HG03378 (cell line): ENCODE measurements around the gene CLDND2.
"Not testable (repeated sequence)": the region's sequence is repeated elsewhere in the genome, so short reads cannot be mapped to it uniquely, and the experiment has no call there.

Experiments used
- ATAC-seq: cut with Tn5 transposase; IDR thresholded peaks from one replicate; pipeline ENCODE4 v1.9.1; 2021; ENCODE audit warnings: mild to moderate bottlenecking, moderate library complexity; ENCODE audit not compliant: unreplicated experiment

The CLDND2 gene, protein sequence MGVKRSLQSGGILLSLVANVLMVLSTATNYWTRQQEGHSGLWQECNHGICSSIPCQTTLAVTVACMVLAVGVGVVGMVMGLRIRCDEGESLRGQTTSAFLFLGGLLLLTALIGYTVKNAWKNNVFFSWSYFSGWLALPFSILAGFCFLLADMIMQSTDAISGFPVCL

DNA sequence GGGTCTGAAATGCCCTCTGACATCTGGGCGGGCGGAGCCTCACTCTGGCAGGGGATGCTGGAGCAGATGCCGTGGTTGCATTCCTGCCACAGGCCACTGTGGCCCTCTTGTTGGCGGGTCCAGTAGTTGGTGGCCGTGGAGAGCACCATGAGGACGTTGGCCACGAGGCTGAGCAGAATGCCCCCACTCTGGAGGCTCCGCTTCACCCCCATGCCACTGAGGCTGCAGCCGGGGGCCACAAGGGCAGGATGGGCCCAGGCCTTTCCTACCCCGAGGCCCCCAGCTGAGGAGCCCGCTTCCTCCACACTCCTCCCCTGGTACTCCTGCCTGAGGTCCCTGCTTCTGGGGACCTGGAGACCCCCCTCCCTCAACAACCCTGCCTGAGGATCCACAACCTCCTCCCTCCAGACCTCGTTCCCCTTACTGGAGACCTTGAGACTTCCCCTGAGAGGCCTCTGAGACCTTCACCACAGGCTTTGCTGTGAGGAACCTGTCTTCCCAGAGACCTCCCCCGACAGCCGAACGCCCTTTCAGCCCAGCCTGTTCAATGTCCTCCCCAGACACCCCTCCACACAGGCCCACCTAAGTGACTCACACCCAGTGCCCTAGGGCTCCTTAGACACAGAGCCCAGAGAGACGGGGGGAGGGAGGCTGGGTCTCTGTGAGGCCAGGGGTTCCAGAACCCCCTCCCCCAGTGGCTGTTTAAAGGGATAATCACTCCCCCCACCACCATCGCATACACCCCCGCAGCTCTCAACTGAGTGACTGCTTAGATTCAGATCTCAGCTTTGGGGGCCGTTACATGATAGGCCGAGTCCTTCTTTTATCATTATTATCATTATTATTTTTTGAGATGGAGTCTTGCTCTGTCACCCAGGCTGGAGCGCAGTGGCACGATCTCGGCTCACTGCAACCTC is at the start of gene CLDND2:
CLDND2 (minus strand) TSS at position 638 of the 917 bp plus-strand sequence; CDS start at position 212, 426 bp downstream.
- no peak for ATAC-seq

DNA sequence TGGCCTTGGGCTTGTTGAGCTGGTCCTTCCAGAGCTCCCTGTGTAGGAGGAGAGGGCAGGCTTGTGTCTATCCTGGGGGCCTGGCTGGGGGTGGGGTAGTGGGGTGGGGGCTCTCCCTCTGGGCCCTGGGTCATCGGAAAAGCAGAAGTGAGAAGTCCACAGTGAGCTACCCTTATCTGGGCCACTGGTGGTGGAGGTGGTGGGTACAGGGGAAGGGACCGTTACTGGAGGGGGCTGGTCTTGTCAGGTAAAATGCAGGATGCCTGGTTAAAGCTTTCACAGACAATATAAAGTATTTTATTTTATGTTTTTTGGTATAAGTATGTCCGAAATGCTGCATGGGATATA is 49.0 kb upstream of the CLDND2 start:
- no peak for ATAC-seq

DNA sequence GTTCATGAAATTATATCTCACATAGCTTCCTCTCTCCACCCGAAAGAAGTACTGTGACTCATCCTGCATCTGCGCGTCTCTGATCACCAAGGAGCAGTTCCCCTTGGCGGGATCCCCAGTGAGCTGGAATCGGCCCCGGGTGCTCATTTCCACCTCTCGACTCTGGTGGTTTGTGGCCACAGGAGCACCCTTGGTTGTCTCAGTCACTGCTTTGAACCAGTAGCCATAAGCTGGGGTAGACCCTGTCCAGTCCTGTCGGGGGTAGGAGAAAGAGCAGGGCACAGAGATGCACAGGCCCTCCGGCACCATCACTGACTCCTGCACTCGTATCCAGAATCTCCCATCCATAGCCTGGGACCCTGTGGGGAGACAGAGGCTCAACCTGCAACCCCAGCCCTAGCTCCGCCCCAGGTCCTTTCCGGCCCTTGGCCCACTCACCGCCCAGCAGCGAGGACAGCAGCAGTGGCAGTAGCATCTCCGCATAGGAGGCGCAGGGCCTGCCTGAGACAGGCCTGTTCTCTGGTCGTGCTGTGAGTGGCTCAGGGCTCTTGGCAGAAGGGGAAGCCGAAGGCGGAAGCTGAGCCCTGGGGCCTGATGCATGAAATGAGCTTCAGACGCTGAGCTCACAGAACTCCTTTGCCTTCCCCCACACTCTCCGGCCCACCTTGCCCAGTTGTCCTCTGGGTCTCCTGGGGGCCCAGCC is 48.5 kb upstream of the CLDND2 start, which contains the start of gene SIGLEC10:
SIGLEC10 (minus strand) TSS at position 536 of the 703 bp plus-strand sequence; CDS start at position 475, 61 bp downstream.
- ATAC-seq, result no peak

DNA sequence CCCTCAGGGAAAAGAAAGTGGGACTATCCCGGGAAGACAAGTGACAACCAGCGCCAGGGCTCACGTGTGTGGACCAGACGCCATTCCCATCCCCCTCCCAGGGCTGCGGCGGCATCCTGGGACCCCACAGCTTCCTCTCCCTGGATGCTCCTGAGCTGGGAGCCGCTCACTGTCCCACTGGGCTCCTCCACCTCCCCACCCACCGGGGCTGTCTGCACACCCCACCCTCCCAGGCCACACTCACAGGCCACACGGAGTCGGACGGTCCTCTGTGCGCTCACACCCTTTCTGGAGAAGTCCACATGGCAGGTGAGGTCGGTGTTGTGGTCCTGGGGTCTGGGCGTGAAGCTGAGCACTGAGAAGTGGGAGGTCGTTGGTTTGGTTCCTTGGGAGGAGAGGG is 47.6 kb upstream of the CLDND2 start:
- ATAC-seq, result not testable (repeated sequence)

DNA sequence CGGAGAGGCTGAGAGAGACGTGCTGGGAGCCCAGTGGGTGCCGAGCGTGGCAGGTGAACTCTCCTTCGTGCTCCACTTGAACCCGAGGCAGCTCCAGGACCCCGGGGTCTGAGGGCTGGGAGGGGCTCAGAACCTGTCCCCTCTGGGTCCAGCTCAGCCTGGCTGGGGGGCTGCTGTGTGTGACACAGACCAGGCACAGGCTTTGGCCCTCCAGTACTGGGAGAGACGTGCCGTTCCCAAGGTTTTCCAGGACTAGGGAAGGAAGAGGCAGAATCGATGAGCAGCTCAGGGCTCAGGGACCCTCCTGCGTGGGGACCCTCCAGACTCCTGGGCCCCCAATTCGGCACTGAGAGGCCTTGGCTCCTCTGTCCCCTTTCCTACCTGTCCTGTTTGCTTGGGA is 46.4 kb upstream of the CLDND2 start:
- ATAC-seq, result no peak

DNA sequence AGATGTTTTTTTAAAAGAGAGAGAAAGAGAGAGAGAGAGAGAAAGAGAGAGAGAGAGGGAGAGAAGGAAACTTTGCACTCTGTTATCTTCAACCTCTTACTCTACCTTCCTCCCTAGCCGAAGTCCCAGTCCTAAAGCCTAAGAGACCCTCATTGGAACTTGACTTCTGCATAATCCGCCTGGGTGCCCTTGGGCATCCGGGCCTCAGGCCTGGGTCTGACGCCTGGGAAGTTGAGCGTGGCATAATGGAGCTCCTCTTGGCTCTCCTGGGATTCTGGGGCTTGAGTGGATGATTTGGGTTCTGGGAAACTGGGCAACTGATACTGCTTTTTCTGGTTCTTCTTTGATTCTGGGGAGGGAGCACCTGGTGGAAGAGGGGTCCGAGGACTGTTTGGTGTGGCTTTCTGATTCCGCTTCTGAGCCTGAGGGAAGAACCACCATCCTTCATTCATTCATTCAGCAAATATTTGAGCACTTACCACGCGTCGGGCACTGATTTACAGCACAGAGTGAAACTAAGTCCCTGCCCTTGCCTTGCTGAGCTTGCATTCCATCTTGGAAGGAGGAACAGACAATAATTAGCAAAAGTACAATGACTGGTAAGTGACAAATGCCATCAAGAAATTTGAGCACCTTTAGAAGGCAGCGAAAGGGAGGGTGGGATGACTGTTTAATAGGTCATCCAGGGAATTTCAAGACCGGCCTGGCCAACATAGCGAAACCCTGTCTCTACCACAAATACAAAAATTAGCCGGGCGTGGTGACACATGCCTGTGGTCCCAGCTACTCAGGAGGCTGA is 42.3 kb upstream of the CLDND2 start:
- ATAC-seq, result no peak

DNA sequence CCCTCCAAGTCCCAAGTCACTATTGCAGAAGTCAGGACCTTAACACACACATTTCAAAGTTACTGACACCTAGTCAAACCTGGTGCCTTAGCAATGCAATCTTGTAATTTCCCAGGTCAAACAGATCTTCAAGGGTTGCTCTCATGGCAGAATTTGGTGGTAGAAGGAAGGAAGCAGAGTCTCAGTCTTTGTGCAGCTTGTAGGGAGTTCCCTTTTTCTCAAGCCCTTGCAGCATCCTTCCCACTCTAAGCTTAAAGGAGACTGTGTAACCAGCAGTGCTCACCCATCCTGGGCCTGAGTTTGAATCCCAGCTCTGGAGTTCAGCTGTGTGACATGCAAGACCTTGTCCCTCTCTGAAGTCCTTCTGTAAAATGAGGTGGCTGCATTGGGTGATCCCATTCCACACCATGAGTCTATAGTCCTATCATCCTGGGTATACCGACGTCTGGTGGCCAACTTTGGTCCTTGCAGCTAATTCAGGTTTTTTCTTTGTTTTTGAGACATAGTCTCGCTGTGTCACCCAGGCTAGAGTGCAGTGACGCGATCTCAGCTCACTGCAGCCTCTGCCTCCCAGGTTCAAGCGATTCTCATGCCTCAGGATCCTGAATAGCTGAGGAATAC is 38.8 kb upstream of the CLDND2 start:
- ATAC-seq, result no peak

DNA sequence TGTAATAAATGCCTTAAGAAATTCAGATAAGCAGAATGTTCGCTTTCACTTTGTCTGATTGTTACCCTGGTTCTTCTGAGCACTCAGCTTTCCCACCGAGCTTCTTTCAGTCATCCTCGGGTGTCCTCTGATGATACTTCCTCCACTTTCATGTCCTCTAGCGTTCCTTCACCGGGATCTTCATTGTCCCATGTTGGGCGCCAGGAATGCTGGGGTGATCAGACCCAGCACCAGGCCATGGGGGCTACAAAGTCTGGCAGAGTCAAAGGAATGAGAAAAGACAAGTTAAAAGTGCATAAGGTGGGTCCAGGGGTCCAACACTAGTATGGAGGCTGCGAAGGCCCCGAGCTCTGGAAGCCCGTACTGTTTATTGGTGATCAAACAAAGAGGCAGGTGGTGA is 33.3 kb upstream of the CLDND2 start:
- ATAC-seq, result no peak

DNA sequence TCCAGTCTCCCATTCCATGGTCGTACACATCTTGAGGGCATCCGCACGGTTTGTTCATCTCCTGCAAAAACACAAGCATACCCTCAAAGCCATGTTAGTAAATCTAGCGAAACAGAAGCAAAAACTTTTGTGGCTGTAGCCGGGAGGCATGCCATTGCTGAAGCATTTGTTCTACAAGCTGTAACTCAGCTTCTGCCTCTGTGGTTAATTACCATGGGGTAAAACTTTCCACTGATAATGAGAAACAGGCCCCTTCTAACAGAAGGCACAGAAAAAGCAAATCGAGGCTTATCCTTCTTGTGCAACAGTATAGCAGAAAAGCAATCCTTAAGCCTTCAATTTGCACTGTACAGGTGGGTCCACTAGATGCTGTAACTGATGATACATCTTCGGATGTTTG is 31.1 kb upstream of the CLDND2 start:
- ATAC-seq, result not testable (repeated sequence)

DNA sequence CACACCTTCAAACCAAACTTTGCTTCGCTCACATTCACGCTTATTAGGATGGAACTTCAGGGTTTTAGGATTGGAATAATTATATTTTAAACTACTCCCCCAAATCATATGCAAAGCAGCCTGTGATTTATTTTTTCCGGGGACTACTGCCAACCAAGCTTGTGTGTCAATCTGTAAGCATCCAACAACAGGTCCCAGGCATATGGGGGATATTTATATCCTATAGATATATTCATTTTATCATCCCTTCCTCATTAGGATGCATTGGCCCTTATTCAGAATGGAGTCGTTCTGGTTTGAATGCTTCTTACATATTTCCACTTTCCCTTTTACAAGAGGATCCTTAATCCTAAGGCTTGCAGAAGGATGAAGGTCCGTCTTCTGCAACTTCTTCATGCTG is 30.4 kb upstream of the CLDND2 start:
- no peak for ATAC-seq

DNA sequence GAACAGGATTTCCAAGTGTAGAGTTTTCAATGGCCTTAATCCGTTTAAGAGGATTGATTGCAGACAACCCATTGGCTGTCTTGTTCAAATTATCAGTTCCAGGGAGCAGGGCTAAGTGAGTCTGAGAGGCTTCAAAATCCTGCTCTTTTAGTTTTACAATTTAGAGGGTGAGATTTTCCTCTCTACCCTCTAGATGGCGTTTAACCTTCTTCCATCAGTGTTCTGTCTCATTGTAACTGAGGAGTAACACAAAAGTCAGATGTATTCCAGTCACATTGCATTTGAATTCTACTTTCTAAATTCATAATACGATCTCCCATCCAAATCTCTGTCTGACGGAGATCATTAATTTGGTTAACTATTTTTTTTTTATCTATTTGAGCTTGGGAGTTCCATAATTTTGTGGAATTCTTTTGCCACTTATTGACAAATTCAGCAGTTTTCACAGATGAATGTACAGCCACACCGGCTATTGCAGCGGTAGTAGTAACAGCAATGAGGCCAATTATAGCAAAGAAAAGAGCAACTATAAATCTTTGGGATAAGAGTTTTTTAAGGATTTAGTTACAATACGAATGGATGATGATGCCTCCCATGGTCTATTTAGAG is 29.4 kb upstream of the CLDND2 start:
- no peak for ATAC-seq

DNA sequence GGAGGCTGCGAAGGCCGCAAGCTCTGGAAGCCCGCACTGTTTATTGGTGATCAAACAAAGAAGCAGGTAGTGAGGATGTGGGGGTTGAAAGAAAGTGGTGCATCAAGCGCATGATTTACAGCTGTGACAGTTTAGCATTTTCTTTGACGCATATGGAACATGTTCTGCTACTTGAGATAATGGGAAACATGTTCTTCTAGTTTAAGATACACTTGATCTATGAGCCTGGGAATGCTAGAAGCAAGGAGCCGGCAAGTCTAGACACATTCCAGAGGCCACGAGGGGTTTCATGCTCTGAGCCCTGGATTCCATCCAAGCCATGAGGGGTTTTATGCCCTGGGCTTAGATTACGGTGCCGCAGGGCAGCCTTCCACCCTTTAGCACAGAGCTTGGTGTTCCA is 28.6 kb upstream of the CLDND2 start:
- not testable (repeated sequence) for ATAC-seq

DNA sequence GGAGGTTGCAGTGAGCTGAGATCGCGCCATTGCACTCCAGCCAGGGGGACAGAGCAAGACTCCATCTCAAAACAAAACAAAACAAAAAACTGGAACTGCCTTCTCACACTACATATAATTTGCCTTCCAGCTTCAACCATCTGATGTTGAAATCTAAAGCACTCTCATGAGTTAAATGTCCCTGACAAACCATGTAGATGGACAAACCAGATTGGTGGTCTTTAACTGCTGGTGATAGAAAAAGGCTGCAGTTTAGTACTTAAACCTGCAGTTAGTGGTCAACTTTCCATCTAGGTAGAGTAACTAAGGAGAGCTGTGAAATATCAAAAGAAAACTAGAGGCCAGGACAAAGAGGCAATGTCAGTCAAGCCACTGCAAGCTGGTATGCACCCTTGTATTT is 27.4 kb upstream of the CLDND2 start:
- ATAC-seq, result no peak

DNA sequence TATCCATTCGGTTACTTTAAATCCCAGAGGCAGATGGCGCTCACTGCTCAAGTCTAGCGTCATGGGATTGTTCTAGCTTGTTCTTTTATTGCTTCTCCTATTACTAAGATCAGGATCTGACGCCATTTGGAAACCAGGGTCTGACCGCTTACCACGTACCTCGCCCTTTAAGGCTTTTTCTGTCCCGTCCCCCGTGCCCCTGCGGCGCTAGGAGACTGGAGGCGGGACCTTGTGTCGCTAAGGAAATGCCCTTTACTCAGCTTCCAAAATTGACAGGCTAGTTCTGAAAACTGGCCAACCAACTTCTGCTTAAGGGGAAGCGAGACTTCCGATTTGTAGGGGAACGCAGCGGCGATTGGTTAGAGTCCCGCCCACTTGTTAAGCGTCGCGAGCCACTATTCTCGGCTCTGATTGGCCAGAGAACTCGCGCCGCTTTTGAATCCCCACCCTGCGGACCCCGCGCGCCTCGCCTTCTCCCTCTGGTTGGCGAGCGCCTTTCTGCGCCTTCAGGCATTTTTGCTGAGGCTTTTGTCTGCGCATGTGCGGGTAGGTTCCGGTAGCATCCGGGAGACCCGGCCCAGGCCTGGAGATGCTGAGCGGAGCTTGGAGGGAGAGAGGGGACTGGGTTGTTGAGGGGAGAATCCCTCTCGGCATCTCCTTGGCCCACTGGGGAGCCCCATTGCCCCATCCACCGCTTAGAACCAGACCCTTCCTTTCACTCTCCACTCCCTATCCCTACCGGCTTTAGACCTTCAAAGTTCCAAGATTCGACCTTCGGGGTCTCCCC is 25.4 kb upstream of the CLDND2 start:
- ATAC-seq, result peak; percentile 83

DNA sequence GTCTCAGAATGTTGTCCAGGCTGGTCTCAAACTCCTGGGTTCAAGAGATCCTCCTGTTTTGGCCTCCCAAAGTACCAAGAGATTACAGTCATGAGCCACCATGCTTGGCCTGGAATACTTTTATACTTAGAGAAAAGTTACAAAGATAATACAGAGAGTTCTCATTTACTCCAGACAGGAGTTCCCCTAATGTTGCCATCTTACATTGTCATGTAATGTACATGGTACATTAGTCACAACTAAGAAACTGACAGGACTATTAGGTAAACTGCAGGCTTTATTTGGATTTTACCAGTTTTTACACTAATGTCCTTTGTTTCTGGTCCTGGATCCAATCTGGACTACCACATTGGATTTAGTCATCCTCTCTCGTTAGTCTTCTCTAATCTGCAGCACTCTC is 23.9 kb upstream of the CLDND2 start:
- no peak for ATAC-seq

DNA sequence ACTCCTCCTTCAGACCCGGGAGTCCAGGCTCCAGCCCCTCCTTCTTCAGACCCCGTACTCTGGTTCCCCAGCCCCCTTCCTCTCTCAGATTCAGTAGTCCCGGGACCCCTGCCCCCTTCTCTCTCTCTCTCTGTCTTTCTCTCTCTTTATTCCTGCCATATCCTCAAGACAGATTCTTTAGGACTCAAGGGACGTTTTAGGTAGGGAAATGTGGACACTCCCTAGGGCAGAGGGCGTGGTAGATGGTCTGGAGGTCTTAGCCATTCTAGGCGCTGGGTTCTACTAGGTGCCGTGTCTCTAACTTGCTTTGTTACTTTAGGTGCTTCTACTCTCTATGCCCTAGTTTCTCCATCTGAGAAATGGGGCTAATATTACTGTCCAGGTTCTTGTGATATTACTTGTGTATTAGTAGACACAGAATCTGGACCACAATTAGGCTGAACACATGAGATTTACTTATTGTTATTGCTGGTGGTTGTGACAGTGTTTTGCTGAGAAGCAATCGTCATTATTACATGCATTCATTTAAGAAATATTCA is 22.3 kb upstream of the CLDND2 start:
- ATAC-seq, result no peak

DNA sequence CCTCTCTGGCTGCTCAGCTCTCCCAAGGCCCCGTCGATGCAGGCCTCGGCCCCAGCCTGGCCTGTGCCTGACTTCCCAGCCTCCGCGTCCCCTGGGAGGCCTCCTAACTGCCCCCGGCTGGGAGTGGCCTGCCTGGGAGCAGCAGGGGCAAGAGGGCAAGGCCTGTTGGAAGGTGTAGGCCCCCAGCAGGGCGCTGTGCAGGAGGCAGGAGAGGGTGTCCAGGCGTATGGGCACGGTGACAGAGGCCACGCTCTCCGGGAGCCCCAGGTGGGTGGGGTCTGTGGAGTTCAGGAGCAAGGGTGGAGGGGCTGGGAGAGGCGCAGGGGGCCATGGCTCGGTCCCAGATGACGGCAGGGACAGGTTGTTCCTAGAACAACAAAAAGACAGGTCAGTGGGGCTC is 20.3 kb upstream of the CLDND2 start:
- no peak for ATAC-seq

DNA sequence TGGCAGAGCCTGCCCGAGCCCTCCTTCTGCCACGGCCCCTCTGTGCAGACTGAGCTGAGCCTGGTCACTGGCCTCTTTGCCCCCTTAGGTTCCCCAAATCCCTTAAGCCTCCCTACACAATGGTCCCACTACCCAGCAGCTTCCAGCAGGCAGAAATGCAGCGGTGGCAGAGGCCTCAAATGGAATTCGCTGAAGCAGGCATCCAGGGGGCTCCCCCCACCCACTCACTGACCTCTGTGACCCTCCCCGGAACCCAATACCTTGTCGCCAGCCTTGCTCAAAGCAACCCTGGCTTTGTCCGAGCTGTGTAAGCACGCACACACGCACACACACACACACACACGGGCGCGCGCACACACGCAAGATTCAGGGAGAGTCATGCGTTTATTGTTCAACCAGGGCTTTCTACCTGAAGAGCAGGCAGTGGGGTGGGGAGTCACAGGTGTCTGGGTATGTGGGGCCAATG is 19.2 kb upstream of the CLDND2 start, which contains the start of gene LIM2:
LIM2 (minus strand) TSS at position 51 of the 466 bp plus-strand sequence. CDS start 531 bp downstream, outside the sequence.
- ATAC-seq, result no peak
